Germinal center (tissue), 1 donor: ENCODE results near the gene FCN3.
"Not testable (repeated sequence)": the region's sequence is repeated elsewhere in the genome, so short reads cannot be mapped to it uniquely, and the experiment has no call there.

Experiments used
- DNase-seq: peaks from one replicate; pipeline ENCODE4 v3.0.0; 2012; ENCODE audit warnings: mixed read lengths, low spot score

FCN3 gene

GRCh38 chr1:27374362-27375086, at the start of gene FCN3:
FCN3 (minus strand) TSS chr1:27374824; CDS start chr1:27374818, 6 bp downstream.
- DNase-seq: no peak

- no peak for DNase-seq
Observed at GRCh38 chr1:27423709-27424108, 49.1 kb upstream of the FCN3 start.

- DNase-seq: no peak
Observed at GRCh38 chr1:27418326-27419185, 43.9 kb upstream of the FCN3 start.

- DNase-seq: no peak
Observed at GRCh38 chr1:27417713-27418112, 43.1 kb upstream of the FCN3 start.

- peak; percentile 55 for DNase-seq
Observed at GRCh38 chr1:27416387-27417111, 41.9 kb upstream of the FCN3 start.

GRCh38 chr1:27414091-27414490, 39.5 kb upstream of the FCN3 start:
- DNase-seq: no peak

GRCh38 chr1:27413004-27413403, 38.4 kb upstream of the FCN3 start:
- DNase-seq: no peak

- no peak for DNase-seq
Observed at GRCh38 chr1:27412502-27412901, 37.9 kb upstream of the FCN3 start.

- no peak for DNase-seq
Observed at GRCh38 chr1:27410709-27411108, 36.1 kb upstream of the FCN3 start.

- no peak for DNase-seq
Observed at GRCh38 chr1:27409669-27410068, 35.0 kb upstream of the FCN3 start.

GRCh38 chr1:27408151-27408550, 33.5 kb upstream of the FCN3 start:
- no peak for DNase-seq

GRCh38 chr1:27406791-27407190, 32.2 kb upstream of the FCN3 start:
- DNase-seq: not testable (repeated sequence)

- no peak for DNase-seq
Observed at GRCh38 chr1:27406362-27406680, 31.7 kb upstream of the FCN3 start.

- not testable (repeated sequence) for DNase-seq
Observed at GRCh38 chr1:27405598-27406361, 31.2 kb upstream of the FCN3 start.

GRCh38 chr1:27405074-27405473, 30.4 kb upstream of the FCN3 start:
- no peak for DNase-seq

- no peak for DNase-seq
Observed at GRCh38 chr1:27403931-27404330, 29.3 kb upstream of the FCN3 start.

GRCh38 chr1:27403065-27403726, 28.6 kb upstream of the FCN3 start:
- DNase-seq: peak; percentile 75

- DNase-seq: no peak
Observed at GRCh38 chr1:27402349-27402754, 27.7 kb upstream of the FCN3 start.

GRCh38 chr1:27400963-27401341, 26.3 kb upstream of the FCN3 start:
- no peak for DNase-seq

GRCh38 chr1:27400082-27400962, 25.7 kb upstream of the FCN3 start:
- no peak for DNase-seq
